22Rv1 (cell line): ENCODE measurements around the gene CRELD2.

ENCODE experiments used
- ZFX ChIP-seq: fragments of 450-650 bp; IDR thresholded peaks from 2 replicates; pipeline ENCODE4 v1.6.1; 2017; ENCODE audit warnings: antibody characterized with exemption, borderline replicate concordance
- TF ChIP-seq, protein P1 (sequence below): fragments of 450-650 bp; IDR thresholded peaks from 2 replicates; pipeline ENCODE4 v1.5.1; 2017; ENCODE audit warnings: mild to moderate bottlenecking

DNA sequence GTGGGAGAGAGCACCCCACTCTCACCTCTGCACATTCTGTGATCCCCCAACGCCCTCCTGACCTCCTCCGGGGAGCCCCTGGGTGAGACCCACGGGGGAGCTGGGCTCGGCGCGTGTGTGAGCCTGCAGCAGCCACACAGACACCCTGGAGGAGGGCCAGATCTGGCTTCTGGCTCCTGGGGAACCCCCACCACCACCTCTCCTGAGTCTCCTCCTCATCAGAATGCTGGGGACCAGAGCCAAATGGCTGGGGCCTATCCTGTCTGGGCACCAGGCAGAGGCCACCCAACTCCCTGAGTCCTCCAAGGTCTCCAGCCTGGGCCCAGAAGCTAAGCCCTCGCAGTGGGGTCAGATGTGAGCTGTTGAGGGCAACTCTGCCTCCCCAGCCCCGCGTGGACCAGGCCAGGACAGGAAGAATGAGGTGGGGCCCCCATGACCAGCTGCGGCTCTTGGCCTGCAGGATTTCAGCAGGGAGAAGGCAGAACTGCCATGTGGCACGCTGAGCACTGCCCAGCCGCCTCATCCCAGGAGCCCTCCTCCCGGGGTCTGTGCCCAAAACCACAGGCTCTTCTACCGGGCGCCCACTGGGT, 36.7 kb downstream of the CRELD2 start:
- TF ChIP-seq, protein P1, sequence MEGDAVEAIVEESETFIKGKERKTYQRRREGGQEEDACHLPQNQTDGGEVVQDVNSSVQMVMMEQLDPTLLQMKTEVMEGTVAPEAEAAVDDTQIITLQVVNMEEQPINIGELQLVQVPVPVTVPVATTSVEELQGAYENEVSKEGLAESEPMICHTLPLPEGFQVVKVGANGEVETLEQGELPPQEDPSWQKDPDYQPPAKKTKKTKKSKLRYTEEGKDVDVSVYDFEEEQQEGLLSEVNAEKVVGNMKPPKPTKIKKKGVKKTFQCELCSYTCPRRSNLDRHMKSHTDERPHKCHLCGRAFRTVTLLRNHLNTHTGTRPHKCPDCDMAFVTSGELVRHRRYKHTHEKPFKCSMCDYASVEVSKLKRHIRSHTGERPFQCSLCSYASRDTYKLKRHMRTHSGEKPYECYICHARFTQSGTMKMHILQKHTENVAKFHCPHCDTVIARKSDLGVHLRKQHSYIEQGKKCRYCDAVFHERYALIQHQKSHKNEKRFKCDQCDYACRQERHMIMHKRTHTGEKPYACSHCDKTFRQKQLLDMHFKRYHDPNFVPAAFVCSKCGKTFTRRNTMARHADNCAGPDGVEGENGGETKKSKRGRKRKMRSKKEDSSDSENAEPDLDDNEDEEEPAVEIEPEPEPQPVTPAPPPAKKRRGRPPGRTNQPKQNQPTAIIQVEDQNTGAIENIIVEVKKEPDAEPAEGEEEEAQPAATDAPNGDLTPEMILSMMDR = no peak
- no peak for TF ChIP-seq ZFX
